H1 (cell line): ENCODE data around the gene LTBR.

Experiments used
- HDAC2 ChIP-seq, 2 experiments: fragments of 300-600 bp in 1 of 2; sonication (generic) in 1 of 2; IDR thresholded peaks; 2 replicates each; pipeline ENCODE4 v1.6.1; 2011 to 2012; ENCODE audit warnings: low read depth in 2 of 2, low read length in 2 of 2, mild to moderate bottlenecking in 2 of 2, moderate library complexity in 2 of 2, borderline replicate concordance in 1 of 2, inconsistent platforms in 1 of 2
- MAFK ChIP-seq: IDR thresholded peaks from 2 replicates; pipeline ENCODE4 v1.6.1; 2012; ENCODE audit warnings: low read depth, mild to moderate bottlenecking, improper control_type of control experiment, low read length
- ZNF274 ChIP-seq: IDR thresholded peaks from 2 replicates; pipeline ENCODE4 v1.7.0; 2012; ENCODE audit warnings: low read length, borderline replicate concordance; ENCODE audit errors: extremely low read depth
- TF ChIP-seq, protein P1 (sequence below), 3 experiments: IDR thresholded peaks; 1 replicate in 2 of 3; 2 replicates in 1 of 3; pipeline versions ENCODE4 v1.5.1 to v1.6.1; 2011; ENCODE audit warnings: low read length in 3 of 3, mild to moderate bottlenecking in 3 of 3, inconsistent platforms in 2 of 3, low read depth in 1 of 3, moderate library complexity in 1 of 3; ENCODE audit not compliant: insufficient read depth in 1 of 3; ENCODE audit errors: control extremely low read depth in 1 of 3

DNA sequence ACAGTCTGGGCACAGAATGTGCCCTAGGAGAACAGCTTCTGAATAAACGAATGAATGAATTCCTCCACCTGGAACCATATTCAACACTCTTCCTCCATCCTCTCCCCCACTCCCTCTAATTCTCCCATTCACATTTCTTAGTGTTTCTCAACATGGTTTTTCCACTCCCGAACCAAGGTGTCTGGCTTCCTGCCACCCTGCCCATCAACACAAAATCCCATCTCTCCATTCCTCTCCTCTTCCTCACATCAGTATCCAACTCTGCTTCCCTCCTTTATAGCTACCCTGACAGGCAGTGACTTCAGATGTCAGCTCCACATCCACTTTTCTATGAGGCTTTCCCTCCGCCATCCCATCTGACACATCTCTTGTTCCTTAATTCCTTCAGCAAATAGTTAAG is 45.0 kb upstream of the LTBR start:
- TF ChIP-seq, protein P1, sequence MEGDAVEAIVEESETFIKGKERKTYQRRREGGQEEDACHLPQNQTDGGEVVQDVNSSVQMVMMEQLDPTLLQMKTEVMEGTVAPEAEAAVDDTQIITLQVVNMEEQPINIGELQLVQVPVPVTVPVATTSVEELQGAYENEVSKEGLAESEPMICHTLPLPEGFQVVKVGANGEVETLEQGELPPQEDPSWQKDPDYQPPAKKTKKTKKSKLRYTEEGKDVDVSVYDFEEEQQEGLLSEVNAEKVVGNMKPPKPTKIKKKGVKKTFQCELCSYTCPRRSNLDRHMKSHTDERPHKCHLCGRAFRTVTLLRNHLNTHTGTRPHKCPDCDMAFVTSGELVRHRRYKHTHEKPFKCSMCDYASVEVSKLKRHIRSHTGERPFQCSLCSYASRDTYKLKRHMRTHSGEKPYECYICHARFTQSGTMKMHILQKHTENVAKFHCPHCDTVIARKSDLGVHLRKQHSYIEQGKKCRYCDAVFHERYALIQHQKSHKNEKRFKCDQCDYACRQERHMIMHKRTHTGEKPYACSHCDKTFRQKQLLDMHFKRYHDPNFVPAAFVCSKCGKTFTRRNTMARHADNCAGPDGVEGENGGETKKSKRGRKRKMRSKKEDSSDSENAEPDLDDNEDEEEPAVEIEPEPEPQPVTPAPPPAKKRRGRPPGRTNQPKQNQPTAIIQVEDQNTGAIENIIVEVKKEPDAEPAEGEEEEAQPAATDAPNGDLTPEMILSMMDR (IDR thresholded peaks at IDR 0.05; ENCODE audit: control extremely low read depth in 1 of 3, insufficient read depth in 1 of 3, low read depth in 1 of 3, low read length in 3 of 3), result no peak
- TF ChIP-seq MAFK (no peak), ZNF274 (no peak), HDAC2 (IDR thresholded peaks at IDR 0.05; ENCODE audit: borderline replicate concordance in 1 of 2, low read depth in 2 of 2, low read length in 2 of 2) (no peak)
